ENCODE results near the gene ANO1.

DNA sequence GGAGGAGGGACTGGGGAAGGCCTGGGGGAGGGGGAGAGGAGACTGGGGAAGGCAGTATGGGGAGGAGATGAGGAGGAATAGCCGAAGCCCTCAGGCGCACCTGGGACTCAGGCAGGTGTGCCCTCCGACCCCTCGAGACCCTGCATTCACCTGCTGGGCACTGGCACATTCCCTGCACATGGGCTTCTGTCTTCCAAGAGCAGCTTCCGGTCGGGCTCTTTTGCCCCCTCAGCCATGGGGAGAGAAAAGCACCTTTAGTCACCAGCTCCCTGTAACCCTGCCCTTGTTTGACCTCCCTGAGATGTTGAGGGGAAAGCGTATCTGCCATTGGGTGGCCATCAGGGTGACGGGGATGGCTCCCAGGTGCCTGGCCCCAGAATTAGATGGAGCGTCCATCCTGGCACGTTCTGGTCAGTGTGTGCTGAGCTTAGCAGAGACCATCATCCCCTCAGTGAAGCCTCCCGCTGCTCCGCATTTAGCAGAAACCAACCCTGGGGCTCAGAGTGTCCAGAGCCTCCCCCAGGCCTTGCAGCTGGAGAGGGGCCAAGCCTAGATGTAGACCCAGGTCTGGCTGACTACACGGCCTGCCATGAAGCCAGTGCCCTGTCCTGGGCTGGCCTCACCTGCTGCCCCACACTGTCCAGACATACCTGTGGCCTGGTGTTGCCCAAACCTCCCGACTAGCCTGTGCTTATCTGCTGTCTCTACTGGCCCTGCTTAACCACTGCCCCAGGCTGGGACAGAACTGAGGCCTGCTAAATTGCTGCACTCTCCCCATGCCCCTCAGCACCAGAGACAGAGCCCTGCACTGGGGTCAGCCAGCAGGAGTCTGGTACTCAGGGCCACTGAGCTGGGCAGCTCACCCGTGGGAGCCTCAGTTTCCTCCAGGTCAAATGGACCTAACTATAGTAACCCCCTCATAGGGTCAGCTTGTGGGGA is 6.2 kb downstream of the ANO1 start:
- TF ChIP-seq TCF12 (IDR thresholded peaks at IDR 0.05; ENCODE audit: low read depth): no peak
- TF ChIP-seq, protein P1, sequence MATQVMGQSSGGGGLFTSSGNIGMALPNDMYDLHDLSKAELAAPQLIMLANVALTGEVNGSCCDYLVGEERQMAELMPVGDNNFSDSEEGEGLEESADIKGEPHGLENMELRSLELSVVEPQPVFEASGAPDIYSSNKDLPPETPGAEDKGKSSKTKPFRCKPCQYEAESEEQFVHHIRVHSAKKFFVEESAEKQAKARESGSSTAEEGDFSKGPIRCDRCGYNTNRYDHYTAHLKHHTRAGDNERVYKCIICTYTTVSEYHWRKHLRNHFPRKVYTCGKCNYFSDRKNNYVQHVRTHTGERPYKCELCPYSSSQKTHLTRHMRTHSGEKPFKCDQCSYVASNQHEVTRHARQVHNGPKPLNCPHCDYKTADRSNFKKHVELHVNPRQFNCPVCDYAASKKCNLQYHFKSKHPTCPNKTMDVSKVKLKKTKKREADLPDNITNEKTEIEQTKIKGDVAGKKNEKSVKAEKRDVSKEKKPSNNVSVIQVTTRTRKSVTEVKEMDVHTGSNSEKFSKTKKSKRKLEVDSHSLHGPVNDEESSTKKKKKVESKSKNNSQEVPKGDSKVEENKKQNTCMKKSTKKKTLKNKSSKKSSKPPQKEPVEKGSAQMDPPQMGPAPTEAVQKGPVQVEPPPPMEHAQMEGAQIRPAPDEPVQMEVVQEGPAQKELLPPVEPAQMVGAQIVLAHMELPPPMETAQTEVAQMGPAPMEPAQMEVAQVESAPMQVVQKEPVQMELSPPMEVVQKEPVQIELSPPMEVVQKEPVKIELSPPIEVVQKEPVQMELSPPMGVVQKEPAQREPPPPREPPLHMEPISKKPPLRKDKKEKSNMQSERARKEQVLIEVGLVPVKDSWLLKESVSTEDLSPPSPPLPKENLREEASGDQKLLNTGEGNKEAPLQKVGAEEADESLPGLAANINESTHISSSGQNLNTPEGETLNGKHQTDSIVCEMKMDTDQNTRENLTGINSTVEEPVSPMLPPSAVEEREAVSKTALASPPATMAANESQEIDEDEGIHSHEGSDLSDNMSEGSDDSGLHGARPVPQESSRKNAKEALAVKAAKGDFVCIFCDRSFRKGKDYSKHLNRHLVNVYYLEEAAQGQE (IDR thresholded peaks at IDR 0.05; ENCODE audit: low read depth): peak; percentile 49; the same call in 1 of the 2 replicates
- TF ChIP-seq, protein P2, sequence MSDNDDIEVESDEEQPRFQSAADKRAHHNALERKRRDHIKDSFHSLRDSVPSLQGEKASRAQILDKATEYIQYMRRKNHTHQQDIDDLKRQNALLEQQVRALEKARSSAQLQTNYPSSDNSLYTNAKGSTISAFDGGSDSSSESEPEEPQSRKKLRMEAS (IDR thresholded peaks at IDR 0.05): no peak
- TF ChIP-seq CEBPB (IDR thresholded peaks at IDR 0.05): no peak

All from Ishikawa (cell line).